A673 (cell line): ENCODE results near the gene EI24.

Experiments
- EZH2 ChIP-seq: fragments of 200-600 bp; sonication (generic); IDR thresholded peaks from 2 replicates; pipeline ENCODE4 v1.6.1; 2017; ENCODE audit warnings: borderline replicate concordance, low read depth, mild to moderate bottlenecking, mixed read lengths, antibody characterized with exemption, low read length; ENCODE audit not compliant: poor library complexity, severe bottlenecking
- TF ChIP-seq, protein P1 (sequence below): fragments of 300-800, 200-600 bp; sonication (generic); conservative IDR thresholded peaks from 2 replicates; pipeline ENCODE4 v1.5.1; 2017; ENCODE audit warnings: low read depth, mild to moderate bottlenecking, antibody characterized with exemption, low read length, moderate library complexity, mixed read lengths

GRCh38 chr11:125618383-125618782, 49.1 kb downstream of the EI24 start:
- TF ChIP-seq, protein P1, sequence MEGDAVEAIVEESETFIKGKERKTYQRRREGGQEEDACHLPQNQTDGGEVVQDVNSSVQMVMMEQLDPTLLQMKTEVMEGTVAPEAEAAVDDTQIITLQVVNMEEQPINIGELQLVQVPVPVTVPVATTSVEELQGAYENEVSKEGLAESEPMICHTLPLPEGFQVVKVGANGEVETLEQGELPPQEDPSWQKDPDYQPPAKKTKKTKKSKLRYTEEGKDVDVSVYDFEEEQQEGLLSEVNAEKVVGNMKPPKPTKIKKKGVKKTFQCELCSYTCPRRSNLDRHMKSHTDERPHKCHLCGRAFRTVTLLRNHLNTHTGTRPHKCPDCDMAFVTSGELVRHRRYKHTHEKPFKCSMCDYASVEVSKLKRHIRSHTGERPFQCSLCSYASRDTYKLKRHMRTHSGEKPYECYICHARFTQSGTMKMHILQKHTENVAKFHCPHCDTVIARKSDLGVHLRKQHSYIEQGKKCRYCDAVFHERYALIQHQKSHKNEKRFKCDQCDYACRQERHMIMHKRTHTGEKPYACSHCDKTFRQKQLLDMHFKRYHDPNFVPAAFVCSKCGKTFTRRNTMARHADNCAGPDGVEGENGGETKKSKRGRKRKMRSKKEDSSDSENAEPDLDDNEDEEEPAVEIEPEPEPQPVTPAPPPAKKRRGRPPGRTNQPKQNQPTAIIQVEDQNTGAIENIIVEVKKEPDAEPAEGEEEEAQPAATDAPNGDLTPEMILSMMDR = no peak
- TF ChIP-seq EZH2 = no peak
